Germinal center (tissue), 1 donor: Measurements from ENCODE around the gene CXCL3.

Experiments used
- DNase-seq: peaks from one replicate; pipeline ENCODE4 v3.0.0; 2012; ENCODE audit warnings: mixed read lengths, low spot score

Gene CXCL3

DNA sequence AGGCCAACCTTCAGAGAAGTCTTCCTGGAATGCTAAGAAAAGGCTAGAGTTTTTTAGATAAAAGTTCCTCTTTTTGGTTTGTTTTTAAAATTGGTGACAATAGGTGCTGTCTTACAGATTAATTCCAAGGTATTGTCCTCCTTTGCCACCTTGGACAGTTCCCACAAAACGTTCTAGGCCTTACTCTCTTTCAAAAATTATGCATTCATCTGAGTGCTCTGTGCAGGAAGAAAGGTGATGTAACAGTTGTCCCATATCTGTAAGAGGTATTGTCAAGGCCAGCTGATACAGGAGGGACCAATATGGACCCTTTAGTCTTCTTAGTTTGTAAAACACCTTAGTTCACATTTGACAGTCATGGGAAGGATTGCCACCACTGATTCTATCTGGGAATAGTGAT lies 24.2 kb downstream of the CXCL3 start:
- no peak for DNase-seq

DNA sequence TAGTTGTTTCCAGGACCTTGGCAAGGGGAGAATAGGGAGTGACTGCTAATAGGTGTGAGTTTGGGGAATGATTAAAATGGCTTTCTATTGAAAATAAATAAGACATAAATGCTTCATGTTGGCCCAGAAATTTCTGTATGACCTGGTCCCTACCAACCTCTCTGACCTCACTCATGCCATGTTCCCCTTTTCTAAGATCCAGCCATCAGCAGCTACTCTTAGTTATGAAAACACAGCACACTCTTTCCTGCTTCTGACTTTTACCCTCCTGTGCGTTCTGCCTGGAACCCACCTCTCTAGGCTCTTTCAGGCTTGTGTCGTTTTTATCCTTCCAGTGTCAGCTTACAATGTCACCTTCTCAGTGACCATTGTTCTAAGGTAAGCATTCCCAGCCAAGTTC lies 25.2 kb downstream of the CXCL3 start:
- DNase-seq = no peak

DNA sequence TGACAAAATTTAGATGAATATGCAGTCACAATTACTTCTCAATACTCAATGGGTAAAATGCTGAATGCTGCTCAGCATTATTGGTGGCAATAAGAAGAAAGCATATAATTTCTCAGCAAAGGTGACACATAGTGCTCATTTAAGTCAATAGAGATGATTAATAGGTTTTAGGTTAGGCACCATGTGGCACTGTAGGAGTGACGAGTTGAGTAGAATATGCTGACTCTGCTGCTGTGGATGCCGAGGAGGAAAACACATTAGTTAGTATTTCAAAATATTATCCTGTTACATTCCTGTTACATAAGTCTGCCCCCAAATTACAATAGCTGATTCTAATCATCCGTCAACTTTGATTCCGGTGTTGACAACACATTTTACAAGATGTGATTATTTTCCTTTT lies 26.4 kb downstream of the CXCL3 start:
- no peak for DNase-seq

- no peak for DNase-seq
Observed at GRCh38 chr4:74009307-74009706, 29.2 kb downstream of the CXCL3 start.

- no peak for DNase-seq
Observed at GRCh38 chr4:74006009-74006476, 32.4 kb downstream of the CXCL3 start.

DNA sequence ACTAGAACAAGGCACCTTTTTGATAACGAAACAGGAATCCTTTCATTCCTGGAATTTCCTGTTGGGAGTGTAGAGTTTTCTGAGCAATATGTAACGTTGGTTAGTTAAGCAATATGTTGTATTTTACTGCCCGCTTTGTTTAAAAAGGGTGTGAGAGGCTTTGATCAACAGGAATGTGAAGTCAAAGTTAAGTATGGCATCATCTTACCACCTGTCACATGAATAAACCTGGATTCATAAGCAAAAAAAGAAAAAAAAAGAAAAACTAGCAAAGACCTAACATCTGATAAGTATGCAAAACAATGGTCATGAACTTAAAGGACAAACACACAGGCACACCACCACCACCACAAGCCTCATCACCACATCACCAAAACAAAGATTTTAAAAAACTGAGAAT lies 33.0 kb downstream of the CXCL3 start:
- DNase-seq = no peak

DNA sequence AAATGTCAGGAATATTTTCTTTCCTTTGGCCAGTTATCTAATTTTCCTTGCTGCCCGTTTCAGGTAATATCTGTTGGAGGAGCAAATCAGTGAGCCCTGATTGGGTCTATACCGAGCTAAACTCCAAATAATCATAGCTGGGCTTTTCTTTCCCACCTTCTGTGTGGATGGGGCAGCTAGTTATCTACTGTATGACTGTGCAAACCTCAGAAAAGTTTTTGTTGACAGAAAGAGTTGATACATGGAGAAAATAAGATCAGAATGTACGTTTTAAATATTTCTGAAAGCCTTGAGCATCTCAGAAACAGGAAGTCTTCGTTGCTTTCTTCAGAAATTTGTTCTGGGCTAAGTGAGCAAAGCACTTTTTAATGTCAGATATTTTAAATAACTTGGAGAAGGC lies 33.8 kb downstream of the CXCL3 start:
- no peak for DNase-seq

DNA sequence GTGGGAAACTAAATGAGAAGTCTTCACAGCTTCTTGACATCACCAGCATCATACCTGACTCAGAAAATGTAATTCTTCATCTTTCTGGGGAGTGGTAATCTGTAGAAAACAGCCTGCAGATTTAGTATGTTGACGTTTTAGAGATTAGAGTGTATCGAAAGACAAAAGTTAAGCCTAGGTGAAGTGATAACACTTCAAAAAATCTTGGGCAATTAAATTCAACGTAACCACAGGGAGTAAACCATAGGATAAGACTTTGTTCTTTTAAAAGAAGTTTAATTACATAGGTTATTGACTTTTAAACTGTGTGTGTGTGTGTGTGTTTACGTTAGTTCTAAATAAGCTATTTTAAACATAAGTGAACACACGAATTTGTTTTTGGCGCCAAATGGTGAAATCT lies 38.2 kb downstream of the CXCL3 start:
- no peak for DNase-seq

DNA sequence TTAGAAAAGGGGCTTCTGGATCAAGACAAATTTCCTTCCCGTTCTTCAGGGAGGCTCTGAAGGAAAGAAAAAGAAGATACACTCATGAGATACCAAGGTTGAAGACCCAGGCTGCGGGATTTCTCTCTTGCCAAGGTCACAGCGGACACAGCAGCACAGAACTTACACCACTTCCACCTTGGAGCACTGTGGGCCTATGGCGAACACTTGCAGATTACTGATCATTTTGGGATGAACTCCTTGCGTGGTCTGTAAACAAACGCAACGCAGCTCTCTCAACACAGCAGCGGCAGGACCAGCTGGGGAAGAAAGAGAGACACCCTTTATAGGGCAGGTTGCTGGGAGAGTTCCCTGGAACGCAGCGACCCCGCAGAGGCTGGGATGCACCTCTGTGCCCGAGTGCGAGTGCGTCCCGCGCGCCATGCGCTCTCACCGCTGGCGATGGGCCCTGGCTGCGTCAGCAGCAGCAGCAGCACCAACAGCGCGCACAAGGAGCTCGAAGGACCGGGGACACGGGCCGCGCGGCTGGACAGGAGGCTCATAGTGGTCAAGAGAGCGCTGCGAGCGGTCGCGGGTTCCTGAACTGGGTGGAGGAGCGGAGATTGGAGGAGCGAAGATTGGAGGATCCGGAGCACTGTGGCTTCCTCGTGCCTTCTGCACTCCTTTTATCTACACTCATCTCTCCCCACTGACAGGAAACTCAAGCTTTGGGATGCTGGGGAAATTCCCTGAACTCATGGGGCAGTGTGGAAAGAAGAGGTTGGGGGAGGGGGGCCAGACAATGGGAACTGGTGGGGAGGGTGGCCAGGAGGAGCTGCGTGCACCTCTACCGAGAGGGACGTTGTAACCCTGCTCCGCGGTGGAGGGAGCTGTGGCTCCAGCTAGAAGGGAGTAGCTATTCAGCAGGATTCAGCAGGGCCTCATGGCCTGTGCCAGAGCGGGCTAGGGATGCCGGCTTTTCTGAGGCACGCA lies 40.2 kb downstream of the CXCL3 start, which contains the start of gene CXCL5:
Gene CXCL5 (minus strand): TSS at position 638 of the 972 bp plus-strand sequence. CDS start 96 bp downstream, at position 542.
- no peak for DNase-seq

DNA sequence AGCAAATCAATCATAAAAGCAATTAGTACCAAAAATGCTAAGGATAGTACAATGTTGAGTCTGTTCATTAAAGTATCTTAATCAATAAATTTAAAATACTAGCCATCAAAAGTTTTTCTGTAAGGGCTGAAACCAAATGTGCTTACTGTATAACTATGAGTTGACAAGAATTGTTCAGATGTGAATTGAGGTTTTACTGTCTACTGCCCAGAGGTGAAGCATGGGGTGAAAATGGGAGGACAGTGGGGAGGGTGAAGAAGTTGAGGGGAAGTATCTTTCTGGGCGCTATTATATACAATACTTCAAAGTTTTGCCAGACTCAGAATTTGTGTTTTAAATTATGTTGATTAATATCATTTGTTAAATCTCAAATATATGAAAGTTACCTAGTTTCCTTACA lies 46.4 kb downstream of the CXCL3 start:
- no peak for DNase-seq

DNA sequence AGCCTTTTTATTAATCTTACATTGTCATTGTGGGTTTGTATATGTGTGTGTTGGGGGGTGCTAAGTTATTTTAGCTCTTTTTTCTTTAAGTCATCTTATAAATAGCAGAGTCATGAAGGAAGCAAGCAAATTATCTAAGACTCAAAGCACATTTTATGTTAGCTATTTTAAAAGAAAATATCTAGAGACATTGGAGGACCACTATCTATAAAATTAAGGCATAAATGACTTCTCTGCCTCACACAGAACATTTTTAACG lies 46.8 kb downstream of the CXCL3 start:
- no peak for DNase-seq

DNA sequence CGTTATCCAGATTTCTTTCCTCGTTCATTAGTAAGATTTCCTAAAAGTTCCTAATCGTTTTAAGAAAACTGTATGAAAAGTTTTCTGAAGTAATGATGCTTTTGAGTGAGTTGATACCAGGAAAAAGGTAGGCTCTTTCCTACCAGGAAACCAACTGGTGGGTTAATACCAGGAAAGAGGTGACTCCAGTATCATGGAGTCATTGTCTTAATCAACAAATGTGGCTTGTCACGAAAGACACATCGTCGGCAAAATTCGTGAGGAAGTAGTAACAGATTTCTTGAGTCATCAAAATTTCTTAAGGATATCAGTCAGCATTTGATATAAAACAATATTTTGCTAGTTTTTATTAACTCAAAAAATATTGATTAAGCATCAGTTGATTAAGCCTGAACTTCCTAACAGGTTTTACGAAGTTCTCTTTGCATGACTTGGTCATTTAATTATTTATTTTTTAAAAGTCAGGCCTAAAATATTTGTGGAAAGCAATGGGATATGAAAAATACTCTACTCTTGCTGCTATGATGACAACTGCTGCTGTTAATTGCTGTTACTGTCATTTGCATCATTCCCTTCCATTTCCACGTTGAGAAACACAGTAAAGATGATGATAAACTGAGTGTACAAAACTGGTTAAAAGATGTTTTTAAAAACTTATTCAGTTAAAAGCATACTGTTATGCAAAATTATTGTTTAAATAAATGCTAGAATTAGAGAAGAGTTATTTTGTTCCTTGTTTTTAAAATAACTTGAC lies 47.3 kb downstream of the CXCL3 start:
- DNase-seq = no peak

- DNase-seq = no peak
Observed at GRCh38 chr4:73989928-73990327, 48.6 kb downstream of the CXCL3 start.

GRCh38 chr4:73989031-73989430 lies 49.5 kb downstream of the CXCL3 start:
- DNase-seq = no peak

DNA sequence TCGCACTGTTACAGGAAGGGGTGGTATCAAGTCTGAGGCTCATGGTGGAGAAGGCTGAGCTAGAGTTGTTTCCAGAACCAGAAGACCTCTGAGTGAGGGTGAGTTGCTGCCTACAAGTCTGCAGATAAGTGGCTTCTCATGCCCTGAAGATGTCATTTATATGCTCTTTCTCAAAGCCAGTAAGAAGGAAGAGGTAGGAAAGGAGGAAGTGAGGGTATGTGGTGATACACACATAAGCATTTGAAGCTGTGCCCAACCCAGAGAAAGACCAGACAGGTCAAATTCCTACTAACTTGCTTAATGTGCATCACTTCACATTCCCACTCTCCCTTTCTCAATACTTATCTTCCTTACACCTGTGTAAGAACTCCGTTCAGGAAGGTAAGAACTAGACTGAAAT lies 50.4 kb downstream of the CXCL3 start, which contains the start of gene PPBP:
Gene PPBP (minus strand): TSS at position 130 of the 400 bp plus-strand sequence. CDS start 87 bp downstream, at position 43.
- no peak for DNase-seq
